ENCODE data around the gene TMEM150B.

Gene TMEM150B

GRCh38 chr19:55325172-55325571, at the start of gene TMEM150B:
Gene TMEM150B (minus strand): TSS chr19:55325341. CDS start chr19:55321036, 4,305 bp downstream.
- no peaks in the 10 kb centered on the region for H3K36me3 ChIP-seq
- H3K9me3 ChIP-seq (ENCODE audit: severe bottlenecking): no peaks in the 10 kb centered on the region
- no peak for DNase-seq
- no peak for TF ChIP-seq CTCF (IDR thresholded peaks at IDR 0.05; ENCODE audit: low read depth, low read length)
- no peak within 1 kb of the TSS for H3K4me3 ChIP-seq (ENCODE audit: low read depth, low read length)
- H3K27ac ChIP-seq: no peak within 1 kb of the TSS
- no peaks in the 10 kb centered on the region for H3K27me3 ChIP-seq (ENCODE audit: insufficient read depth, low read depth, severe bottlenecking)

- H3K9me3 ChIP-seq (ENCODE audit: severe bottlenecking): no peaks in the 10 kb centered on the region
- no peaks in the 10 kb centered on the region for H3K36me3 ChIP-seq
- H3K27ac ChIP-seq: no peak overlapping the region
- H3K4me3 ChIP-seq (ENCODE audit: low read depth, low read length): no peak overlapping the region
- TF ChIP-seq CTCF (IDR thresholded peaks at IDR 0.05; ENCODE audit: low read depth, low read length): no peak
- no peak for DNase-seq
- no peaks in the 10 kb centered on the region for H3K27me3 ChIP-seq (ENCODE audit: insufficient read depth, low read depth, severe bottlenecking)
These were observed 49.0 kb upstream of the TMEM150B start for GRCh38 chr19:55373993-55374757.

- Histone ChIP-seq H3K27me3 (ENCODE audit: insufficient read depth, low read depth, severe bottlenecking) (no peaks in the 10 kb centered on the region), H3K36me3 (no peaks in the 10 kb centered on the region), H3K27ac (no peak overlapping the region), H3K4me3 (ENCODE audit: low read depth, low read length) (no peak overlapping the region), H3K9me3 (ENCODE audit: severe bottlenecking) (no peaks in the 10 kb centered on the region)
- no peak for DNase-seq
- TF ChIP-seq CTCF (IDR thresholded peaks at IDR 0.05; ENCODE audit: low read depth, low read length): no peak
These were observed 48.3 kb upstream of the TMEM150B start for GRCh38 chr19:55373306-55373992.

GRCh38 chr19:55372316-55373081, 47.4 kb upstream of the TMEM150B start:
- DNase-seq: no peak
- Histone ChIP-seq H3K27me3 (ENCODE audit: insufficient read depth, low read depth, severe bottlenecking) (no peaks in the 10 kb centered on the region), H3K9me3 (ENCODE audit: severe bottlenecking) (no peaks in the 10 kb centered on the region), H3K27ac (no peak overlapping the region), H3K36me3 (no peaks in the 10 kb centered on the region), H3K4me3 (ENCODE audit: low read depth, low read length) (no peak overlapping the region)
- no peak for TF ChIP-seq CTCF (IDR thresholded peaks at IDR 0.05; ENCODE audit: low read depth, low read length)

GRCh38 chr19:55370305-55370988, 45.3 kb upstream of the TMEM150B start, which contains the start of gene IL11:
Gene IL11 (minus strand): TSS chr19:55370463. CDS start chr19:55370310, 153 bp downstream.
- Histone ChIP-seq H3K27ac (no peak within 1 kb of the TSS), H3K27me3 (ENCODE audit: insufficient read depth, low read depth, severe bottlenecking) (no peaks in the 10 kb centered on the region), H3K4me3 (ENCODE audit: low read depth, low read length) (peak within 1 kb of the TSS; percentile 63), H3K9me3 (ENCODE audit: severe bottlenecking) (no peaks in the 10 kb centered on the region), H3K36me3 (no peaks in the 10 kb centered on the region)
- TF ChIP-seq CTCF (IDR thresholded peaks at IDR 0.05; ENCODE audit: low read depth, low read length): no peak
- DNase-seq: no peak
